ELR (cell line): ENCODE results near the gene HCRTR1.
A peak's percentile ranks its signal among the peaks of the same experiment; 100 is the strongest.

Experiments
- DNase-seq: peaks from one replicate; pipeline ENCODE4 v3.0.0-alpha.2; 2015; ENCODE audit warnings: low read depth

Gene HCRTR1

DNA sequence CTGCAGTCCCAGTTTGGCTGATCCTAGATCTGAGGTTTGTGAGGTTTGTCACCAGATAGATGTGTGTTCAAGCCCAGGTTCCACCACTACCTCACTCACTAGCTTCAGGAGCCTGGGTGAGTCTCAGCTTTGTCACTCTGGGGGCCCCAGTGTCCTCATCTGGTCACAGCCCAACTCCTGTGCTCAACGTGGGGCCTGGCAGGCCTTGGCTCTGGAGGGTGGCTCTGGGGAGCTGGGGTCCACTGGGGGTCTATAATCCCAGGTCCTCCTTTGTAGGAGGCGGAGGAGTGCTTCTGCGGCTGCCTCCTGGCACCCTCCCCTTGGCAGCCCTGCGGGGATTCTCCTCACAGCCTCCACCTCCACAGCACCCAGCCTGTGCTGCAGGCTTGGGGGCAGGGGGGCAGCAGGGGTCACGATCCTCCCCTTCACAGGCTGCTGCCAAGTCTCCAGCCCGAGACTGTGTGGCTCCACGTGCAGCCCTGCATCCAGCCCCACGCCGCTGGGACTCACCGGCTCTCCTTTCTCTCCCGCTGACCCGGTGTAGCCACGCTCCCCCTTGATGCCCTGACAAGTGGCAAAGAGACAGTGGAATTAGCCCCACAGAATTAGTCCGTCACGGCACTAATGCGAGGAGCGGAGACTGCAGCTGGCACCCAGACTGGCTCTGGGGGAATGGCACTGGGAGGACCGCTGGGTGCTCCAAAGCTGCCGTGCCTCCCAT, 49.7 kb downstream of the HCRTR1 start:
- no peak for DNase-seq

DNA sequence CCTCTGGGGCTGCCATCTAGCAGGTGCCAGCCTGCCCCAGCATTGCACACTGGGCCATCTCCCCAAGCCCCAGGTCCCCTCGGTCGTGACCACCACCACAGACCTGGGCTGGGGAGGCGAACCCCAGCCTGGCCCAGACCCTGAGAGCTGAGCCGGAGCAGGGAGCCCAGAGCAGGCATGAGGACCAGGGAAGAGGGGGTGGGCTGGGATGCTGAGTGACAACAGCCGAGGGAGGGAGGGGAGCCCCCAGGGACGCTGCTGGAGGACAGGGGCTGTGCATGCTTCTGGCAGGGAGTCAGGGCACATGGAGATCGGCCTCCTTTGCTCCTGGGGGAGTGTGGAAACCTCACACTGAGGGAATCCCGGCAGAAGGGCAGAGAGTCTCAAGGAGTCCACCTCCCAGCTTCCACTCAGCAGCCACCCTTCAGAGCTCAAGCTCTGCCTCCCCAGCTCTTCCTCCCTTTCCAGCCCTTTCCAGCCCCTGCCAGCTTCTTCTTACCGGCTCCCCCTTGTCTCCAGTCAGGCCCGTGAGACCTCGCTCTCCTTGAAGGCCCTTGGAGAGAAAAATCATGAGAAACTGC, 50.9 kb downstream of the HCRTR1 start:
- no peak for DNase-seq

DNA sequence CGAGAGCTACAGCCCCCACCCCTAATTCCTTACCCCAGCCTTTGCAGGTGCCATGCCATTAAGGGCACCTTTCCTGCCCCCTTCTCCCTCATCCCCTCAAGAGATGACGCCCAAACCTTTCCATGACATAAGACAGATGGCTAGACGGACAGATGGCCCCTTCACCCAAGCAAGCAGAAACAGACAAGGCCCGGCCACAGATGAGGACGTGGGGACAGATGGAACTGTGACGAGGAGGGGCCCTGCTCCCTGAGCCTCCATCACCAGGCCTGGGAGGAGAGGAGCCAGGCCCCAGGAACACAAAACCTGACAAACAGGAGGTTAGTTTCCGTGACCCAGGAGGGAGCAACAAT, 51.9 kb downstream of the HCRTR1 start:
- no peak for DNase-seq

DNA sequence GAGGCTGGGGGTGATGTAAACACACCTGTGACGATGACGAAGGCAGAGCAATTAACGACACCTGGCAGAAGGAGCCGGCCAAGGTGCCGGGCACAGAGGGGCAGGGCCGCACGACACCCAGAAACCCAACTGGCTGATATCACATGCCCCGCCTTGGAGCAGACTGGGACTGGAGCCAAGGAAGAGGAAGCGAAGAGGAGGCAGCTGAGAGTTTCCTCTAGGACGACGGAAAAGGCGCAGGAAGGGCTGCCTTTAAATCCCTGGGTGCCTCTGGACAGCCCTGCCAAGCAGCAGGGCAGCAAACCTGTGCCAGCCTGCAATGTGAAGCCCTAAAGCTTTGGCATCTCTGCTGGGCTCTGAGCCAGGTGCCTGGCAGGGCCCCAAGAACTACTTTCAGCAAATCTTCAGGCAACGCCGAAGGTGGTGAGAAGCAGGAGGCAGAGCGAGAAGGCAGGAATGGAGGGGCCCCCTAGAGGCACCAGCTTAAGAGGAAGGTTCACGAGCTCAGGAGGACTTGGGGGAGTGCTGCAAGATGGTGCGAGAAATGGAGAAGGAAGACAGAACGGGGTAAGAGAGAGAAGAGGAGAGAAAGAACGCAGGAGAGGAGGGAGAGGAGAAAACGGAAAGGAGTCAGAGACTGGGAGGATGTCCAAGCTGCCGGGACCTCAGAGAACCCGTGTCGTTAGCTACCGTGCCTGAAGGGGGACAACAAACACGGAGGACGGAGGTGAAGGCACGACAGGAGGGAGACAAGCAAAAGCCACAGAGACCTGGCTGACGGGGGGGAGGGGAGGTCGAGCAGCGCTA, 52.5 kb downstream of the HCRTR1 start:
- no peak for DNase-seq

DNA sequence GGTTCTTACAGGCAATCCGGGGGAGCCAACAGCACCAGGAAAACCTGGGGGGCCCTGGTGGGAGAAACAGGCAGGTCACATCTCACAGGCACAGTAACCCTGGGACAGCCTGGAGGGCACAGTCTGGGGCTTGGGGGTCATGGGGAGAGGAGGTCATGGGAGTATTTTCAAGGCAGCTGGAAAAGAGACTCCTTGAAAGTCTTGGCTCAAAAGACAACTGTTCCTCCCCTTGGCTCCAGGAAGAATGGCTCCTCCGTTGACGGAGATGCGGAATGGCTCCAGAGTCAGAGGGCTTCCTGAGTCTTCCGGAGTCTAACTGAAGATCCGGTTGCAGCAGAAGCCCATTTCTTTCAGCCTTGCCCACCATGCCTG, 53.1 kb downstream of the HCRTR1 start:
- no peak for DNase-seq

DNA sequence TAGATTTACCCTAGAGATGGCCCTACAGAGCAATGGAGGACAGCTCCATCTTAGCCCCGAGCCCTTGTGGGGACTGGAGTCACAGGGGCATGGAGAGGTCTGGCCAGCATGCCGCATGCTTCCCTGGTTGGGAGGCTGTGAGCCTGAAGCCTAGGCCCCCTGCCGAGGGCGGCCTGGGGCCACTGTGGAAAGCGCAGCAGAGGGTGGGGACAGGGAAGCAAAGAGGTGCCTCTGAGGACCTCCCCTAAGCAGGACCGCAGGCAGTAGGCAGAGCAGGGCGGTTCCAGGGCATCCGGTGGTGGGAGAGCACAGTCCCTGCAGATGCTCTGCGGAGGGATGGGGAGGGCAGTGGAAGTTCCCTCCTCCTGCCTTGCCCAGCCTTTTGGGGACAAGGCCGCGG, 53.7 kb downstream of the HCRTR1 start:
- DNase-seq, result no peak

DNA sequence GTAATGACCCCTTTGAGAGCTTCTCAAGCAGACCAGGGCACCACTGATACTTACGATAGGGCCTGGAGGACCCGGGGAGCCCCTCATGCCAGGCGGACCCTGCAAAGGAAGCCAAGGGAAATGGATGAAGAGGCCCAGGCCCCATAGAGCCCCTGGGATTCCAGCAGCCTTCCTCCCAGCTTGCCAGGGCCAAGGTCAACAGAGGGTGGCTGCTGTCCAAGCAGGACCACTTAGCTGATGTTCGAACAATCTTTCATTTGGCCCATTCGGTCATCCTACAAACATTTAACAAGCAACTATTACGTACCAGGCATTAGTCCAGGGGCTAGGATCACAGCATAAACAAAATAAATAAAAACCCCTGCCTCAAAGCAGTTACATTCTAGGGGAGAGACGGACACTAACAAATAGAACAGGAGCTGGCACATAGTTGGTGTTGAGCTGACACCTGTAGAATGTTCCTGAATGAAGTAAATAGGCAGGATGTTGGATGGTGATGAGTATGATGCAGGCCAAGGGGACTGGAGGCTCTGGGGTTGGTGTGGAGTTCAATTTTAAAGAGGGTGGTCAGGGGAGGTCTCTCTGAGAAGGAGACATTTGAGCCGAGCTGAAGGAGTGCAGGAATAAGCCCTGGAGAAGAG, 54.2 kb downstream of the HCRTR1 start:
- no peak for DNase-seq

DNA sequence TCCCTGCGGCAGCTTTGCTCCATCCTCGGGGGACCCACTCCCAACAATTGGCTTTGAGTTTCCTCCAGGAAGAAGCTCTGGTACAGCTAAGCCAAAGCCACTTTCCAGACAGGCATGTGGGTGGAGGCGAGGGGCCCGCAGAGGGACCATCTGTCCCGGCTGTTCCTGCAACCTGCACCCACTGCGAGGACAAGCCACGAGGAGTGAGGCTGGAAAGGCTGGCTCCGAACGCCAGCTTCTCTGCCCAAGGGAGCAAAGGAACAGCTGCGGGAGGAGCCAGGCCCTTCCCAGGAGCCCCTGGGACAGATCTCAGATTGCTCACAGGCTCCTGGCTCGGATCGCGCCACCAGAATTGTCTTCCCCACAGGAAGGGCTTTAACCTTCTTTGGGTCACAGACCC, 55.5 kb downstream of the HCRTR1 start:
- no peak for DNase-seq

DNA sequence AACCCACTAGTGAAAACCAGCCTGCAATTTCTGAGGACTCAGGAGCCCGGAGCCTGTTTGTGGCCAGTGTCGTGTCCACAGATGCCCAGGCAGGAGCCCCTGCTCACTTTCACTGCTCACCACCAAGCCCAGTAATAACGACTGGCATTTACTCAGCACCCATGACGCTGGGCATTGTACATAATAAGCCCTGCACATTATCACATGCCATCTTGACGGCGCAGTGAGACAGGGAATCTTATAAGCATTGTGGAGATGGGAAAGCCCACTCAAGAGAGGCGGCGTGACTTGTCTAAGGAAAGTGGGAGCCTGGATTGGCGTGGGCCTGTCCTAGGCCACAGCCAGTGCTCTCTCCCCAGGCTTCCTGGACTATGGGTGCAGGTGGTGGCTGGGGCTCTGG, 55.9 kb downstream of the HCRTR1 start:
- DNase-seq, result no peak

DNA sequence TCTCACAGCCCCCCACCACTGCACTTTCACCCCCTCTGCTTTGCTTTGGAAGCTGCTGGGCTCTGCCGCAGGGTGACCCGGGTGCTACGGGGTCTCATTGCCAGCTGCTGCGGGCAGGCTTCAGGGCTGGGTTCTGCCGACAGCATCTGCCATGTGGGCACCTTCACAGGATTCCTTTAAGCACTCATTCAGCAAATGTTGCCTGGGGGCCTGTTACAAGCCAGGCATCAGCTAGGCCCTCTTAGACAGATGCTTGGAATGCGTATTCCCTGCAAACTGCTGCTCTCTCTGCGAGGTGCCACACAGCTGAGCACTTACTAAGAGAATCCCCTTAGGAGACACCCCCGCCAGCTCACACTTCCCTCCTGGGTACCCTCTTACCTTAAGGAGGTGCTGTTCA, 57.1 kb downstream of the HCRTR1 start:
- DNase-seq, result peak; percentile 82

DNA sequence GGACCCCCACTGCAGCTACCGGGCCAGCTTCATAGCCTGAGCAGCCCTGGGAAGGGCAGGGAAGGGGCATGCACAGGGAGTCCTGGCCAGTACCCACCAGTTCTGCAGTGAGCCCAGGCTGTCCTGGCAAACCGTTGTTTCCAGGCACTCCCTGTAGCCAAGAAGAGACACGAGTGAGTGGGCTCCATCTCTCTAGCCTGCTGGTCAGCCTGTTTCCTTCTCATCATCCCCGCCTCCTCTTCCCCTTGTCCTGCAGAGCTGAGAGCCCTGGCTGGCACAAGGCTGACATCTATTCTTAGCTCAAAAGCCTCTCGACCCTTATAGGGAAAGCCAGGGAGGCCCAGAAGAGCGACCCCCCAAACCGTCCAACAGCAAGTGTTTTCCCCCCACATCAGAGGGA, 57.7 kb downstream of the HCRTR1 start:
- no peak for DNase-seq

DNA sequence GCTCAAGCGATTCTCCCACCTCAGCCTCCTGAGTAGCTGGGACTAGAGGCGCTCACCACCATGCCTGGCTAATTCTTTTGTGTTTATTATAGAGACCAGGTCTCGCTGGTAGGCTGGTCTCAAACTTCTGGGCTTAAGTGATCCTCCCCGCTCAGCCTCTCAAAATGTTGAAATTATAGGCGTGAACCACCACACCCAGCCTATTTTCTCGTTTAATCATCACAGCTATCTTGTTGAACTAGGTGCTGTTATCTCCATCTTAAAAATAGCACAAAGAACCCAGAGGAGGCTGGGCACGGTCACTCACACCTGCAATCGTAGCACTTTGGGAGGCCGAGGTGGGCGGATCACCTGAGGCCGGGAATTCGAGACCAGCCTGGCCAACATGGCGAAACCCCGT, 58.3 kb downstream of the HCRTR1 start:
- DNase-seq, result no peak
